SK-N-SH (cell line): ENCODE results near the gene NCAM1.

Experiments
- CHD2 ChIP-seq: fragments of 150-350 bp; IDR thresholded peaks from 2 replicates; pipeline ENCODE4 v1.6.1; 2018; ENCODE audit warnings: low read length; ENCODE audit not compliant: partially characterized antibody
- MXI1 ChIP-seq: IDR thresholded peaks from 2 replicates; pipeline ENCODE4 v1.6.1; 2012; ENCODE audit warnings: mild to moderate bottlenecking, low read depth, low read length, improper control_type of control experiment
- POLR2AphosphoS5 ChIP-seq: IDR thresholded peaks from 2 replicates; pipeline ENCODE4 v1.6.1; 2012; ENCODE audit warnings: low read depth, low read length
- TF ChIP-seq, protein P1 (sequence below): fragments of 200-600 bp; sonication (generic); IDR thresholded peaks from 2 replicates; pipeline ENCODE4 v1.6.1; 2017; ENCODE audit warnings: antibody characterized with exemption, mild to moderate bottlenecking, moderate library complexity

- TF ChIP-seq POLR2AphosphoS5 (no peak), MXI1 (no peak), CHD2 (no peak)
- TF ChIP-seq, protein P1, sequence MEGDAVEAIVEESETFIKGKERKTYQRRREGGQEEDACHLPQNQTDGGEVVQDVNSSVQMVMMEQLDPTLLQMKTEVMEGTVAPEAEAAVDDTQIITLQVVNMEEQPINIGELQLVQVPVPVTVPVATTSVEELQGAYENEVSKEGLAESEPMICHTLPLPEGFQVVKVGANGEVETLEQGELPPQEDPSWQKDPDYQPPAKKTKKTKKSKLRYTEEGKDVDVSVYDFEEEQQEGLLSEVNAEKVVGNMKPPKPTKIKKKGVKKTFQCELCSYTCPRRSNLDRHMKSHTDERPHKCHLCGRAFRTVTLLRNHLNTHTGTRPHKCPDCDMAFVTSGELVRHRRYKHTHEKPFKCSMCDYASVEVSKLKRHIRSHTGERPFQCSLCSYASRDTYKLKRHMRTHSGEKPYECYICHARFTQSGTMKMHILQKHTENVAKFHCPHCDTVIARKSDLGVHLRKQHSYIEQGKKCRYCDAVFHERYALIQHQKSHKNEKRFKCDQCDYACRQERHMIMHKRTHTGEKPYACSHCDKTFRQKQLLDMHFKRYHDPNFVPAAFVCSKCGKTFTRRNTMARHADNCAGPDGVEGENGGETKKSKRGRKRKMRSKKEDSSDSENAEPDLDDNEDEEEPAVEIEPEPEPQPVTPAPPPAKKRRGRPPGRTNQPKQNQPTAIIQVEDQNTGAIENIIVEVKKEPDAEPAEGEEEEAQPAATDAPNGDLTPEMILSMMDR: no peak
These were observed 234.5 kb downstream of the NCAM1 start for GRCh38 chr11:113195728-113196127.
